GM12878 (cell line): ENCODE data around the gene GTPBP1. TPM values are rescaled to one million over a fixed set of nuclear protein-coding genes. Genes with fewer than 3 reads are reported as not detected.

Experiments used
- ATAC-seq: fragments of 200-7000 bp; cut with Tn5 transposase; 3 replicates; pipeline ENCODE4 v1.9.1; 2020; ENCODE audit warnings: mild to moderate bottlenecking, moderate library complexity
- BruUV-seq: library from RNA; stranded (reverse); fragments of 400-500 nt; replicated peaks from 2 replicates; lab custom pipeline; 2021; lab: Mats Ljungman, UMichigan
- CTCF ChIA-PET: fragments of 300-600 bp; sonication (Branson Sonifier 250); formaldehyde crosslinking; extraction: SDS; loops from one replicate; lab custom pipeline; 2021; ENCODE audit warnings: inconsistent platforms; lab: Yijun Ruan, JAX
- POLR2A ChIA-PET: fragments of 350-600 bp; formaldehyde crosslinking; extraction: SDS; loops from one replicate; lab custom pipeline; 2021; ENCODE audit warnings: inconsistent platforms; lab: Charles Lee
- RAD21 ChIA-PET: fragments of 300-600 bp; sonication (Branson Sonifier 250); formaldehyde crosslinking; loops from one replicate; lab custom pipeline; 2023; ENCODE audit warnings: antibody characterized with exemption; ENCODE audit not compliant: unreplicated experiment; lab: Charles Lee
- SMC1A ChIA-PET: fragments of 300-600 bp; sonication (Branson Sonifier 250); formaldehyde crosslinking; loops from one replicate; lab custom pipeline; 2023; ENCODE audit not compliant: unreplicated experiment, uncharacterized antibody; lab: Charles Lee
- DNase-seq: peaks from one replicate; pipeline ENCODE4 v3.0.0-alpha.2; 2011; ENCODE audit warnings: low read depth, low spot score
- FAIRE-seq: peaks from 3 replicates; lab custom pipeline; 2011; peaks lifted over from hg19 to GRCh38; lab: Jason Lieb, UNC
- H2AFZ ChIP-seq: 2 replicates; pipeline ENCODE4 v1.6.0; 2011; ENCODE audit warnings: low read depth, low read length, control low read depth; ENCODE audit not compliant: control insufficient read depth
- H3K27ac ChIP-seq: 2 replicates; pipeline ENCODE4 v1.5.1; 2011; ENCODE audit warnings: control low read depth; ENCODE audit not compliant: control insufficient read depth, insufficient read depth
- H3K27me3 ChIP-seq, 2 experiments: replicated peaks in 1 of 2; 2 replicates each; pipeline versions ENCODE4 v1.6.0 to v1.6.1; 2011; ENCODE audit warnings: low read length in 1 of 2; ENCODE audit not compliant: control insufficient read depth in 2 of 2, insufficient read depth in 2 of 2
- H3K36me3 ChIP-seq, 2 experiments: 2 replicates each; pipeline ENCODE4 v1.5.1; 2011; ENCODE audit warnings: low read length in 1 of 2; ENCODE audit not compliant: control insufficient read depth in 2 of 2, insufficient read depth in 2 of 2
- H3K4me1 ChIP-seq: 2 replicates; pipeline ENCODE4 v1.6.1; 2011; ENCODE audit warnings: mild to moderate bottlenecking, low read length, moderate library complexity, mixed read lengths; ENCODE audit not compliant: control insufficient read depth, insufficient read depth
- H3K4me2 ChIP-seq: 2 replicates; pipeline ENCODE4 v1.6.0; 2011; ENCODE audit warnings: control low read depth; ENCODE audit not compliant: control insufficient read depth, insufficient read depth
- H3K4me3 ChIP-seq: fragments of 200-600 bp; sonication (generic); 2 replicates; pipeline ENCODE4 v1.5.1; 2016
- H3K79me2 ChIP-seq: 2 replicates; pipeline ENCODE4 v1.6.0; 2011; ENCODE audit warnings: low read length; ENCODE audit not compliant: control insufficient read depth, insufficient read depth
- H3K9ac ChIP-seq: 2 replicates; pipeline ENCODE4 v1.8.0; 2011; ENCODE audit warnings: low read length, control low read depth, mixed read lengths; ENCODE audit not compliant: control insufficient read depth, insufficient read depth
- H3K9me3 ChIP-seq: replicated peaks from 3 replicates; pipeline ENCODE4 v1.5.1; 2011; ENCODE audit warnings: mild to moderate bottlenecking, low read length; ENCODE audit not compliant: control insufficient read depth, insufficient read depth
- H4K20me1 ChIP-seq: 2 replicates; pipeline ENCODE4 v1.6.0; 2011; ENCODE audit not compliant: control insufficient read depth, insufficient read depth
- CHD1 ChIP-seq: IDR thresholded peaks from 2 replicates; pipeline ENCODE4 v1.6.1; 2012; ENCODE audit warnings: low read depth, low read length, improper control_type of control experiment
- DPF2 ChIP-seq: fragments of 450-650 bp; IDR thresholded peaks from 2 replicates; pipeline ENCODE4 v1.6.1; 2017; ENCODE audit warnings: mild to moderate bottlenecking
- GATAD2B ChIP-seq: fragments of 450-650 bp; conservative IDR thresholded peaks from 2 replicates; pipeline ENCODE4 v1.6.1; 2017; ENCODE audit warnings: low read depth, mild to moderate bottlenecking, moderate library complexity
- IKZF2 ChIP-seq, 2 experiments: fragments of 450-650 bp; IDR thresholded peaks; 2 replicates each; pipeline ENCODE4 v1.6.1; 2017; ENCODE audit warnings: mild to moderate bottlenecking in 2 of 2, moderate library complexity in 2 of 2
- LARP7 ChIP-seq: fragments of 450-650 bp; IDR thresholded peaks from 2 replicates; pipeline ENCODE4 v1.6.1; 2017; ENCODE audit warnings: mild to moderate bottlenecking
- NR2F1 ChIP-seq: fragments of 450-650 bp; conservative IDR thresholded peaks from 2 replicates; pipeline ENCODE4 v1.6.1; 2017; ENCODE audit warnings: mild to moderate bottlenecking
- RAD21 ChIP-seq: IDR thresholded peaks from 2 replicates; pipeline ENCODE4 v1.6.1; 2011; ENCODE audit warnings: mild to moderate bottlenecking, low read depth, low read length, moderate library complexity; ENCODE audit not compliant: insufficient read depth
- SMAD1 ChIP-seq: fragments of 450-650 bp; IDR thresholded peaks from 2 replicates; pipeline ENCODE4 v1.6.1; 2018; ENCODE audit warnings: mild to moderate bottlenecking, low read depth; ENCODE audit not compliant: partially characterized antibody
- SUPT20H ChIP-seq: IDR thresholded peaks from 2 replicates; pipeline ENCODE4 v1.6.1; 2011; ENCODE audit warnings: low read depth, mild to moderate bottlenecking, low read length, moderate library complexity, borderline replicate concordance; ENCODE audit not compliant: control insufficient read depth
- SUZ12 ChIP-seq: fragments of 200-600 bp; sonication (generic); IDR thresholded peaks from one replicate; pipeline ENCODE4 v1.6.1; 2018; ENCODE audit warnings: antibody characterized with exemption, mild to moderate bottlenecking; ENCODE audit not compliant: unreplicated experiment
- TCF7 ChIP-seq: IDR thresholded peaks from 2 replicates; pipeline ENCODE4 v1.6.1; 2014; ENCODE audit warnings: antibody characterized with exemption, borderline replicate concordance
- WRNIP1 ChIP-seq: IDR thresholded peaks from 2 replicates; pipeline ENCODE4 v1.6.1; 2011; ENCODE audit warnings: low read depth, low read length, improper control_type of control experiment, borderline replicate concordance
- ZNF384 ChIP-seq: IDR thresholded peaks from 2 replicates; pipeline ENCODE4 v1.6.1; 2012; ENCODE audit warnings: low read depth, mild to moderate bottlenecking, low read length, improper control_type of control experiment, borderline replicate concordance
- WGBS: methylation state at CpG from one replicate; pipeline ENCODE4 v1.1.6; 2016; ENCODE audit warnings: low lambda C conversion rate; ENCODE audit not compliant: insufficient replicate concordance, insufficient coverage; ENCODE audit errors: missing lambda C conversion rate; 5-methylcytosine and 5-hydroxymethylcytosine counted together
- in situ Hi-C: fragments of 300-500 bp; cut with MboI; formaldehyde crosslinking; loops from 9 replicates; pipeline ENCODE4 v1.14.3; 2018; ENCODE audit warnings: mixed read lengths
- intact Hi-C: fragments of 100-400 bp; cut with micrococcal nuclease; formaldehyde crosslinking; loops from one replicate; pipeline ENCODE4 v1.14.2; 2022; ENCODE audit not compliant: unreplicated experiment
- polyA plus RNA-seq, 11 experiments: library from polyadenylated mRNA; depleted of rRNA in 4 of 11; unstranded in 6 of 11; stranded (reverse) in 5 of 11; fragments of >200 nt; fragmentation: Nextera tagmentation in 4 of 11; fragmentation: Illumina TruSeq in 1 of 11; extraction: Ambion mirVana in 4 of 11; extraction: Trizol in 1 of 11; gene quantifications; 1 replicate in 1 of 11; 2 replicates in 10 of 11; pipeline versions ENCODE4 v1.2.1 to v1.2.3, GENCODE V29; 2011 to 2016; ENCODE audit warnings: inconsistent platforms in 2 of 11, missing spikeins in 2 of 11, low read depth in 1 of 11
- total RNA-seq, 4 experiments: library from RNA; depleted of rRNA in 3 of 4; stranded (reverse); fragments of >200 nt in 3 of 4; fragmentation: Illumina TruSeq in 1 of 4; extraction: Trizol in 1 of 4; gene quantifications; 2 replicates each; pipeline versions ENCODE4 v1.2.1 to v1.2.3, GENCODE V29; 2013 to 2021
- TF ChIP-seq, protein P1 (sequence below): fragments of 450-650 bp; IDR thresholded peaks from 2 replicates; pipeline ENCODE4 v1.6.1; 2017; ENCODE audit warnings: mild to moderate bottlenecking, moderate library complexity
- TF ChIP-seq, protein P2 (sequence below): fragments of 450-650 bp; IDR thresholded peaks from 2 replicates; pipeline ENCODE4 v1.6.1; 2016; ENCODE audit warnings: mild to moderate bottlenecking
- TF ChIP-seq, protein P3 (sequence below): fragments of 450-650 bp; conservative IDR thresholded peaks from 2 replicates; pipeline ENCODE4 v1.6.1; 2017; ENCODE audit warnings: mild to moderate bottlenecking, moderate library complexity

The GTPBP1 gene
- total and polyA plus RNA-seq, 10 of the 15 experiments (the other 5 are each of a cell fraction or from before 2014, with no cell fraction given): 0.89 to 63.1 (median 34.2) TPM

DNA sequence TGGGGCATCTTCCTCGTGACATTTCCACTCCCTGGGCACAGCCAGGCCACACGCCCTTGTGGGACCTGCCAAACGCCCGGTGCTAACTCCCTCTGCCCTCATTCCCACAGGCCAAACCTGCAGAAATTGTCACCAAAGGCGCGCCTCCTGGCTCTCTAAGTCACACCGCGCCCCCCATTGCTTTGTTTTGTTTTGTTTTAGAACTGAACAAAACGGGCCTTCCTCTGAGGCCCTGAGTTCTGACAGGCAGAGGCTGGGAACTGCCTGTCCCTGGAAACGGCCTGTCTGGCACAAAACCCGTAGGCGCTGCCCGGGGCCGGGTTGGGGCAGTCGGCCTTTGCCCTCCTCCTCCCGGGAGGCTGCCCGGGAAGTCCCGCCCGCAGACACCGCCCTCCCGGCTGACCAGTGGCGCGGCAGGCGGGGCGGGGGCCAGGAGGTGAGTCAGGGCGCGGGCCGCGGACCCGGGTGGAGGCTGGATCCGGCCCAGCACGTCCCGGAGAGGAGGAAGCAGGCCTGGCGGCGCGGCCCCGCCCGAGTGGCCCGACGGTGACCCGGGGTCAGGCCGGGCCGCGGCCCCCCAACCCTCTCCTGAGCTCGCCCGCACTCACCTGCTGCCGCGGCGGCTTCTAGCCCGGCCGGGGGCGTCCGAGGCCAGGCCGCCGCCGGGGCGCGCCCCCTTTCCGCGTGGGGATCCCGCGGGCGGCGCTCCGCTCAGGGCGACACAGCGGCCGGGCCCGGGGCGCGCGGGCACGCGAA, 49.6 kb downstream of the GTPBP1 start:
- no TSS peak for BruUV-seq
- SMC1A ChIA-PET: interaction anchor here (0.7 kb wide), 1 partner anchor 49 kb away, joined by 3 read pairs; no protein-coding TSS in a partner anchor
- intact Hi-C loops (loop anchor here (10.0 kb wide), 1 partner anchor 911 kb away; the partner anchor contains the start of genes ANKRD54 and EIF3L), in situ Hi-C loops (no loop called here)
- CTCF ChIA-PET: interaction anchor here (1.3 to 7.5 kb wide), 3 partner anchors 11 to 13 kb away, joined by 5 to 42 read pairs (median 6); no protein-coding TSS in a partner anchor
- Histone ChIP-seq H3K27me3 (no peaks in the 10 kb centered on the region), H3K4me3 (peak overlapping the region; percentile 91), H3K27ac (peak overlapping the region; percentile 90), H2AFZ (peak overlapping the region; percentile 37; the same call in 1 of the 2 replicates), H4K20me1 (no peaks in the 10 kb centered on the region), H3K9me3 (no peaks in the 10 kb centered on the region), H3K79me2 (peaks cover 58% of the 10 kb centered on the region), H3K36me3 (peaks cover 5 to 12% of the 10 kb centered on the region in 2 experiments), H3K4me1 (peaks cover 43% of the 10 kb centered on the region), H3K4me2 (peak overlapping the region; percentile 90), H3K9ac (peak overlapping the region; percentile 82)
- FAIRE-seq (no peak), ATAC-seq (peak; percentile 35), DNase-seq (no peak)
- RAD21 ChIA-PET: interaction anchor here (2.0 kb wide), 1 partner anchor 14 kb away, joined by 5 read pairs; no protein-coding TSS in a partner anchor
- WGBS: under 1% methylated on average over 52 of the region's 74 CpGs
- POLR2A ChIA-PET: interaction anchor here (1.0 to 5.1 kb wide), 6 partner anchors 8 to 63 kb away, joined by 3 to 27 read pairs (median 7); partner anchors contain the start of gene GTPBP1
- TF ChIP-seq, protein P1, sequence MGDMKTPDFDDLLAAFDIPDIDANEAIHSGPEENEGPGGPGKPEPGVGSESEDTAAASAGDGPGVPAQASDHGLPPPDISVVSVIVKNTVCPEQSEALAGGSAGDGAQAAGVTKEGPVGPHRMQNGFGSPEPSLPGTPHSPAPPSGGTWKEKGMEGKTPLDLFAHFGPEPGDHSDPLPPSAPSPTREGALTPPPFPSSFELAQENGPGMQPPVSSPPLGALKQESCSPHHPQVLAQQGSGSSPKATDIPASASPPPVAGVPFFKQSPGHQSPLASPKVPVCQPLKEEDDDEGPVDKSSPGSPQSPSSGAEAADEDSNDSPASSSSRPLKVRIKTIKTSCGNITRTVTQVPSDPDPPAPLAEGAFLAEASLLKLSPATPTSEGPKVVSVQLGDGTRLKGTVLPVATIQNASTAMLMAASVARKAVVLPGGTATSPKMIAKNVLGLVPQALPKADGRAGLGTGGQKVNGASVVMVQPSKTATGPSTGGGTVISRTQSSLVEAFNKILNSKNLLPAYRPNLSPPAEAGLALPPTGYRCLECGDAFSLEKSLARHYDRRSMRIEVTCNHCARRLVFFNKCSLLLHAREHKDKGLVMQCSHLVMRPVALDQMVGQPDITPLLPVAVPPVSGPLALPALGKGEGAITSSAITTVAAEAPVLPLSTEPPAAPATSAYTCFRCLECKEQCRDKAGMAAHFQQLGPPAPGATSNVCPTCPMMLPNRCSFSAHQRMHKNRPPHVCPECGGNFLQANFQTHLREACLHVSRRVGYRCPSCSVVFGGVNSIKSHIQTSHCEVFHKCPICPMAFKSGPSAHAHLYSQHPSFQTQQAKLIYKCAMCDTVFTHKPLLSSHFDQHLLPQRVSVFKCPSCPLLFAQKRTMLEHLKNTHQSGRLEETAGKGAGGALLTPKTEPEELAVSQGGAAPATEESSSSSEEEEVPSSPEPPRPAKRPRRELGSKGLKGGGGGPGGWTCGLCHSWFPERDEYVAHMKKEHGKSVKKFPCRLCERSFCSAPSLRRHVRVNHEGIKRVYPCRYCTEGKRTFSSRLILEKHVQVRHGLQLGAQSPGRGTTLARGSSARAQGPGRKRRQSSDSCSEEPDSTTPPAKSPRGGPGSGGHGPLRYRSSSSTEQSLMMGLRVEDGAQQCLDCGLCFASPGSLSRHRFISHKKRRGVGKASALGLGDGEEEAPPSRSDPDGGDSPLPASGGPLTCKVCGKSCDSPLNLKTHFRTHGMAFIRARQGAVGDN: 0 out of 2 replicates have a peak, but pooled peaks have one; percentile 31
- peak; percentile 89 for TF ChIP-seq LARP7
- no peak for TF ChIP-seq CHD1
- TF ChIP-seq SUPT20H: no peak
- peak; percentile 84; the same call in 1 of the 2 replicates for TF ChIP-seq DPF2
- no peak for TF ChIP-seq ZNF384
- TF ChIP-seq, protein P2, sequence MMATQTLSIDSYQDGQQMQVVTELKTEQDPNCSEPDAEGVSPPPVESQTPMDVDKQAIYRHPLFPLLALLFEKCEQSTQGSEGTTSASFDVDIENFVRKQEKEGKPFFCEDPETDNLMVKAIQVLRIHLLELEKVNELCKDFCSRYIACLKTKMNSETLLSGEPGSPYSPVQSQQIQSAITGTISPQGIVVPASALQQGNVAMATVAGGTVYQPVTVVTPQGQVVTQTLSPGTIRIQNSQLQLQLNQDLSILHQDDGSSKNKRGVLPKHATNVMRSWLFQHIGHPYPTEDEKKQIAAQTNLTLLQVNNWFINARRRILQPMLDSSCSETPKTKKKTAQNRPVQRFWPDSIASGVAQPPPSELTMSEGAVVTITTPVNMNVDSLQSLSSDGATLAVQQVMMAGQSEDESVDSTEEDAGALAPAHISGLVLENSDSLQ: peak; percentile 33; the same call in 1 of the 2 replicates
- no peak for TF ChIP-seq TCF7
- TF ChIP-seq NR2F1: peak; percentile 96
- no peak for TF ChIP-seq RAD21
- TF ChIP-seq, protein P3, sequence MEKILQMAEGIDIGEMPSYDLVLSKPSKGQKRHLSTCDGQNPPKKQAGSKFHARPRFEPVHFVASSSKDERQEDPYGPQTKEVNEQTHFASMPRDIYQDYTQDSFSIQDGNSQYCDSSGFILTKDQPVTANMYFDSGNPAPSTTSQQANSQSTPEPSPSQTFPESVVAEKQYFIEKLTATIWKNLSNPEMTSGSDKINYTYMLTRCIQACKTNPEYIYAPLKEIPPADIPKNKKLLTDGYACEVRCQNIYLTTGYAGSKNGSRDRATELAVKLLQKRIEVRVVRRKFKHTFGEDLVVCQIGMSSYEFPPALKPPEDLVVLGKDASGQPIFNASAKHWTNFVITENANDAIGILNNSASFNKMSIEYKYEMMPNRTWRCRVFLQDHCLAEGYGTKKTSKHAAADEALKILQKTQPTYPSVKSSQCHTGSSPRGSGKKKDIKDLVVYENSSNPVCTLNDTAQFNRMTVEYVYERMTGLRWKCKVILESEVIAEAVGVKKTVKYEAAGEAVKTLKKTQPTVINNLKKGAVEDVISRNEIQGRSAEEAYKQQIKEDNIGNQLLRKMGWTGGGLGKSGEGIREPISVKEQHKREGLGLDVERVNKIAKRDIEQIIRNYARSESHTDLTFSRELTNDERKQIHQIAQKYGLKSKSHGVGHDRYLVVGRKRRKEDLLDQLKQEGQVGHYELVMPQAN: peak; percentile 78
- no peak for TF ChIP-seq SUZ12
- TF ChIP-seq SMAD1: no peak
- no peak for TF ChIP-seq WRNIP1
- TF ChIP-seq IKZF2 (IDR thresholded peaks at IDR 0.05): peak; percentile 20 to 36; a peak in 1 of 4 replicates
- TF ChIP-seq GATAD2B: peak; percentile 98
